ENCODE results near the gene HOXB1.

HOXB1 gene

DNA sequence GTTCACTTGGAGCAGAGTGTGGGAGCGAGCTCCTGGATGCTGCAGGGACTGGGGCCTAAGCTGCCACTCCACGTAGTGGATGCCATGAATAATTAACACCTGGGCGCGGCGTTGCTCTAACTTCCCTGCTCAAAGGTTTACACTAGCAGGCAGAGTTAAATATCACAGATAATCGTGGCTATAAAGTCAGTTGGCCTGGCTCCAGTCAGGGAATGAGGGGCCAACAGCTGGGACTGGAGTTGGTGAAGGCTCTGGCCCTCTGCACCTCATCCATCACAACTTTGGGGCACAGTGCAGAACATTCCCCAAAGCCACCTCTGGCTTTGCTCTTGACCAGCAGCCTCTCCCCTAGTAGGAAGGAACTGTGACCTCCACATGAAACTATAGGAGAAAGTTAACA, 36.4 kb upstream of the HOXB1 start:
- no peak for DNase-seq

DNA sequence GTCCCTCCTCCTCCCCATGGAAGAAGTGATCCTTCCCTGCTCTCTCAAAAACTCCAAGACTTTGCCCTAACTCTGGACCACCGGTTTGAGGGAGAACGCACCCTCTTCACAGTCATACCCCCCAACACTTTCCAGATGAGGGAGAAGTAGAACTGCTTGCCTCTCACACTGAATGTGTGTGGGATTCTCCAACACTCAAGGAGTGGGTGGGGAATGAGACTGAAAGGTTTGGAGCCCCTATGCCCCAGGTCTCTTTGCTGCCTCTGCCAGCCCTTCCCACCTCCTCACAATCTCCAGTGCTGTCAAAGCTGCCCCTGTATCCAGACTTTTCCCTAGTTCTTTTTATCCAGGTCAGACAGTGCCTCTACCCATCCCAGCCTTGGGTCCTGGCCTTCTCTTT, 35.9 kb upstream of the HOXB1 start:
- DNase-seq, result no peak

DNA sequence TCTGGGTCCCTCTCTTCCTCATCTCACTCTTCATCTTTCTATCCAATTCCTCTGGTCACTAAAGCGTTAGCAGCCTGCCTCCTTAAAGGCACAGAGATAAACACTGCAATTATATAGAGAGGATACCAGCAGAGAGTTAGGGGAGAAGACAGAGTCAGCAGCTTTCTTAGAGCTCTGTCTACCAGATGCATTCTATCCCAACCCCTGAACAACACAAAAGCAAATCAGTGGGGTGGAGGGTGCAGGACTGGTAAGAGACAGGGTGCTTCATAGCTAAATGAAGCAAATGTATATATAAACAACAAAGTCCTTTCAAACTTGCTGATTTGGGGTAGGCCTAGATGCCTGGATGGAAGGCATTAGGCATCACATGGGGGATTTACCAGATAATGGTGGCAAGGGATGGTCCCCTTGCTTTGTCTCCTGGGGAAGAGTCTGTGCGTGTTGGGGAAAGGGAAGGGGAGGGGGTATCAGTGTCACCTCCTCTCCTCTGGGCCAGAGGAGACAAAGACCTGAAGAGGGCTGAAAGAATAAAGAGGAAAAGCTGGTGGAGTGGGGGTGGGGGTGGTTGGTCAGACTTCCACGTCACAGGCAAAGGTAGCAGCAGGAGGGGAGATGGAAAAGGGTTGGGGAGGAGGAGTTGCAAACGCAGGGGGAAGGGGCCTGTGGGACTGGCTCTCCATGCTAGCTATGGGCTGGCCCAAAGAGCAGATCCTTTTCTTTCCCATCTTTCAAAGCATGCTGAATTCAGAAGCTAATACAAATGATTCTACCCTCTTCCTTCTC, 35.3 kb upstream of the HOXB1 start:
- DNase-seq, result no peak

DNA sequence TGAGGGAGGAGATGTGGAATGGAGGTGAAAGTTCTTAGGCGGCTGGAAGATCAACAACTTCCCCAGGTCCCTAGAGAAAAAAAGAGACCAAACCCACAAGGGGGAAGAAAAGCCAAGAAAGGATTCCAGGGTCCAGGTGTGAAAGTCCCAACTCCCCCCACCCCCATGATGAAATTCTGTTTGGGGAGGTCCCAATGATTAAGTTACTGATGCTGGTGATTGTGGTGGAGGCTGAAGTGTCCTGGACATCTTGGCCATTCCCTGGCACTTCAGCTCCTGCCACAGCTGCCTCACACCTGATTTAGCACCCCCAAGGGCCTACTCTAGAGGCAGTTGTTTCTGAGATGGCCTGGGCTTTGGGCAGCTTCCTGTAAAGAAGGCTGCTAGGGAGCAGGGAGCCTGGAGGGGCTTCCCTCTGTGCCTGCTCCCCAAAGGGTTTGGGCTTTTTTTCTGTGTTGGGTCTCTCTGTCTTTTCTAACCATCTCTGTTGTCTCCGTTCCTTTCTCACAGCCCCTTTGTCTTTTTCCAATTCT, 34.3 kb upstream of the HOXB1 start:
- DNase-seq, result no peak

DNA sequence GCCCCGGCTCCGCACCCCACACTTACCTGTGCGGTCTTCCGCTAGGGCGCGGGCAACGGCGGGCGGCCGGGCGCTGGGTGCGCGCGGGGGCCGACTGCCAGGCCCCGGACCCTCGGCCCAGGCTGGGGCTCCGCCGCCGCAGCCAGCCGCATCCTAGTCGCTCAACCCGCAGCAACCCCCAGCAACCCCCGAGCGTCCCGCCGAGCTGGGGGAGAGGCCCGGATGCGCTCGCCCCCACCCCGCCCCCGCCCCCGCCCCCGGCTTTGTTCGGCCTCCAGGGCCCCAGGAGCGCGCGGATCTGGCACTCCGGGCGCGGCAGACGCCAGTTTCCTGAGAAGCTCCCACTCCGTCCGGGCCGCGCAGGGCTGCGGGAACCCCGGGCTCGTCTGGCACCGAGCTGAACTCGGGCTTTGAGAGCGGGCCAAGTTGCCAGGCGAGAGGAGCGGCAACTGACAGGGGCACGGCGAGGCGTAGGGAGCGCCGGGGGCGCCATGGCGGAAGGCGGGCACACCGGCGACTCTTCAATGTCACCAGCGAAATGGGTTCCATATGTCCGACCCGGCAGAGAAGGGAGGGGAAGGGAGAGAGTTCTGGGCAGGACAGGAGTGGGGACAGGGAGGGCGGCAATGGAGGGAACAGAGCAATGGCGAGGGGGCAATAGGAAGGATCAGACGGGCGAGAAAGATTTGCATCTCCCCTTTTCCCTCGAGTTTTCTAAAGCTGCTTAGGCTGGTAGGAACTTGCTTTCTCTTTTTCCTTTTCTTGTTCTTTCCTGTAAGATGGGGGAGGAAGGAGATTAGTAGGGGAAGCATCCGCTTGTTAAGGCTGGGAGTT, 33.6 kb upstream of the HOXB1 start:
- no peak for DNase-seq

DNA sequence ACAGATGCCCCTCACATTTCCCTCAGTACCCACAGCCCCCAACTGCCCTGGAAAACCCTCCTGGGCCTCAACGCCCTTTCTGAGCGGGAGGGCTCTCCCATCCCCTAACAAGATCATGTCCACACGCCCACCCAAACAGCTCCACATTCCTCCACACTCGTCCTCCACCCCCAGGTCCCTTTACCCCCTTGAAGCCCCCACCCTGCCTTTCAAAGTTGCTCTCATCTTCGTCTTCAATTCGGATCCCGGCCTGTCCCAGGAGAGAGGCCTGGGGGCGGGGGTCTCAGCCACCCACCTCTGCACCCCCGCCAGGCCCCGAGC, 33.0 kb upstream of the HOXB1 start:
- DNase-seq, result no peak

DNA sequence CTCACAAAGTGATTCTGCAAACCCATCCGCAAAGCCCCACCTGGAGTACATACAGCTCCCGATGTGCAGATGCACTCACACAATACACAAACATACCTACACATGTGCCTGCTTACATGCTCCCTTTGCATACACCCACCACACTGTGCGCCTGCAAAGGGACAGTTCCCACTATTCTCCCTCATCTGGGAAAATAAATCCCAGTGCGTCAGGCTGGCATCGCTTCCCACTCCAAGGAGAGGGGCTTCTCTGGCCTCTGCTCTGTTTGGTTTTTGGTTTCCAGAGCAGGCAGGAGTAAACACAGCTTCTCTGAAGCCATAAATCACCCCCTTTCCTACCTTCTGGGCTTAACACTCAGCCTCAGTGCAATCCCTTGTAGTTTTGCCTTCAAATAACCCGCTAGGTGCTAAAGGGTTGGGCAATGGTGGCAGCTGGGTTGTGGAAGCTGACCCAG, 32.6 kb upstream of the HOXB1 start:
- no peak for DNase-seq

DNA sequence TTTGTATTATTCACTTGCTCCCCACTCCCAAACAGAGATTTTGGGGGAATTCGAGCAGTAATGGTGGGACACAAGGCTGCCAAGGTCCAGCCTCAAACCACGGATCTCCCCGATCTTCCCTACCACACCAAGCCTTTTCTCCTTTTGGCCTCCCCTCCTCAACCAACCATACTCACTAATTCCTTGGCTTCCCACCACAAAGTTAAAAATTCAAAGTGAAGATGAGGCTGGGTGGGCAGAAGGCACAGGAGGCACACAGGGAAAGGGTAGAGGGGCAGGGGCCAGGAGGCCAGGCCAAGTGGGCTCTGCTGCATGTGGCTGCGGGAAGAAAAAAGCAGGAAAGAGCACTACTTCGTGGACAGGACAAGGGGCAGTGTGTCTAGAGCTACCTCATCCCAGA, 32.1 kb upstream of the HOXB1 start:
- no peak for DNase-seq

DNA sequence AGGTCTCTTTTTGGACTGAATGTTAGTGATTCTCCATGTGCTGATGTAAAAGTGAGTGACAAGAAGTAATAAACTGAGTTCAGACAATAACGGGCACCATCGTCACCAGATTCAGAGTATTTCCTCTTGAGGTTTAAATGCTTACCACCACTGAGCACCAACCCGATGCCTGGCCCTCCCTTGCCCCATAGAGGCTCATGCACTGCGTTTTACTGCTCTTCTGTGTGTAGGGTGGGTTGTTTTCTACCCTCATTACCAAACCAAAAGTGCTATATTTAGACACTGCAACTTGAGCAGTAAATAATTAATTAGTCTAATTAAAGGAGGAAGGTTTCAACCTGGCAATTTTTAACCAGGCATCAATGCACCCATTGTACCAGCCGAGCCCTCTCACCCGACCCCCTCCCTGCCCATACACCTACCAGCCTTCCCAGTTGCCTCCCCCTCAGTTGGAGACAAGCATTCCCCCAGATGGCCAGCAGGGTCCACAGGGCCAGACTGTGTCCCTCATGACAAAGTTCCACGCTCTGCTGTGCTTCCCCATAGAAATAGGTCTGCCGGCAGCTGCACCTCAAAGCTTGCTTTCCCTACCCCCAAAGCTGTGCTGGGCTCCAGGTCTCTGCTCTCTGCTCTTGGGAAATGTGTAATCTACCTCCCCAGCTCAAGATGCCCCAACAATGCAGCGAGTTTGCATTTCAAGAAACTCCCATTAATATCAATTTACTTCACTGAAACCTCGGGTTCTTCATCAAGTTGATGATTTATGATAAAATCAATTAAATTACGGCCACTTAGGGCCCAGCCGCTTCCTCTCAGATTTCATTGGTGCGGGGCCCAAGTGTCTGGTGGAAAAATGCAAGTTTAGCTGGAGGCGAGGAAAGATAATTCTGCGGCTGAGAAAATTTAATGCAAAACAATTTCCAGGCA, 31.3 kb upstream of the HOXB1 start:
- DNase-seq, result no peak

DNA sequence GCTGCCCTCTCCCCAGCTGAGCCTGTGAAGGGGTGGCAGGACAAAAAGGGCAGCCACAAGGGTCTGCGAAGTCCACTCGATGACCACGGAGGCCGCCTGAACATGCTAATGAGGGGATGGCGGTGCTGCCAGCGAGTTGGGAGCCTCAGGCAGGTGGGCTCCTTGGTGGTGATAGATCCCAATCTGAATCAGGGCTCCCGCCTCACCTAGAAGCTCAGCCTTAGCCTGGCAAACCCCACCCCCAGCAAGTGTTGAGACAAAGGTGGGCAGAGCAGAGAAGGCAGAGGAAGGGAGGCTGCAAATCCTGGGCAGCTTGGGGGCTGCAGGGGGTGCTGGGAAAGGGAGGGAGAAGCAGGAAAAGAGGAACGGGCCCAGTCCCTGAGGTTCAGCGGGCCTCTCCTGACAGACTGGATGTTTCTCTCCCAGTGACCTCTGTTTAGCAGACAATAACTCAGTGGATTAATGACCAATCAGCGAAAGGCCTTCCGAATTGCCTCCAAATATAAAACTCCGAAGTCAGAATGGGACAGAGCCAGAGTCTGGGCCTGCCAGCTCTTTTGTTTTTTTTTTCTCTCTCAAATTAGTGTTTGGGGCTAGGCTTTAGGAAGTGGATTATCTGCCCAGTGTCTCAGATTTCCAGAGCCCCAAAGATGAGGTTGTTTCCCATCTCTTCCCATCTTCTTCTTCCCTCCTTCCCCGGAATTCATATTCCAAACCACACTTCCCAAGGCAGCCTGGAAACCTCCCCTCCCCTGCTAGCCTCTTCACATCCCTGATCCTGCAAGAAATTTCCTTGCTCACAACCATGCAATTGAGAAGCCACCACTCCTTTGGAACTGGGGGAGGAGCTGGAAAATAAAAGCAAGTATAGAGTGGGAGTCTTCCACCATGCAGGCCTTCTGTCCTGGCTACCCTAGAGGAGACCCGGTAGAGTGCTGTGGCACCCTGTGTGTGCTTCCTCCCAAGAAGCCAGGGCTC, 29.3 kb upstream of the HOXB1 start:
- DNase-seq, result no peak

DNA sequence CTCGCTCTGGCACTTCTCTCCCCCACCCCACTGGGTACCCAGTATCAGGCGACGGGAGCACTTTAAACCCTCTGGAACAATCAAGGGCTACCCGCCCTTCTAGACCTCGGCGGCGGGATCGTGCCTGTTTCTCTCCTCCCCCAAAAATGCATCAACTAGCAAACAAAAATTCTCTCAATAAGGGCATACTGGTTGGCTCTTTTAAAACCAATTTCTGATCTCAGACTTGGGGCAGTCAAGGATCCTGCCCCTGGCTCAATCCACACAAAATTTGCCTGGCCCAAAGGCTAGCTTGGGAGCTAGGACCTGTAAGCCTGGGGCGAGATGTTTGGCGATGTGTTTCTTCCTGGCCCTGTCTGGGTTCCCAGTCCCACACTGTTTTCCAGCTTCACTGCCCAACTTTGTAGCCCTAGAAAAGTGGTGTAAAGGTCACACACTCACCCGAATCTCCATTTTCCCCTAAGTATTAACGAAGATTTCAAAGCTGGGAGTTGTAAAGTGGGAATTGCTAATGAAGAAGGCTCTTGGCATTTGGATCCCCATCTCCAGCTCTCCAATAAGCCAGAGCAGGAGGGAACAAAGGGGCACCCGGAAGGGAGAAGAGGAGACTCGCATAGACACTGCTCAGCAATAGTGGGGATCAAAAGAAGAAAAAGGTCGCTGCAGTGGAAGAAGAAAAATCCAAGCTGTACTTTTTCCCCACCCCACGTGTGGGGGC, 28.5 kb upstream of the HOXB1 start:
- DNase-seq, result no peak

DNA sequence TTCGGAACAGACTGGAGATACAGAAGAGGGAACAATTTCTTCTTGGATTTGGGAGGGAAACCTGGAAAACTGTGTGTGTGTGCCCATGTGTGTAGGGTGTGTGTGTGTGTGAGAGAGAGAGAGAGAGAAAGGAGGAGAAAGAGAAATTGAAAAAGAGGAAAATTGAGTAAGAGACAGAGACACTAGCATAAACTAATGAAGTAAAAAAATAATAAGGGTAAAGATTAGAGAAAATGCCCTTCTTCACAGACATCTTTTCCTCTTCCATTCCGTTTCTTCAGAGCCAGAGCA, 28.0 kb upstream of the HOXB1 start:
- no peak for DNase-seq

DNA sequence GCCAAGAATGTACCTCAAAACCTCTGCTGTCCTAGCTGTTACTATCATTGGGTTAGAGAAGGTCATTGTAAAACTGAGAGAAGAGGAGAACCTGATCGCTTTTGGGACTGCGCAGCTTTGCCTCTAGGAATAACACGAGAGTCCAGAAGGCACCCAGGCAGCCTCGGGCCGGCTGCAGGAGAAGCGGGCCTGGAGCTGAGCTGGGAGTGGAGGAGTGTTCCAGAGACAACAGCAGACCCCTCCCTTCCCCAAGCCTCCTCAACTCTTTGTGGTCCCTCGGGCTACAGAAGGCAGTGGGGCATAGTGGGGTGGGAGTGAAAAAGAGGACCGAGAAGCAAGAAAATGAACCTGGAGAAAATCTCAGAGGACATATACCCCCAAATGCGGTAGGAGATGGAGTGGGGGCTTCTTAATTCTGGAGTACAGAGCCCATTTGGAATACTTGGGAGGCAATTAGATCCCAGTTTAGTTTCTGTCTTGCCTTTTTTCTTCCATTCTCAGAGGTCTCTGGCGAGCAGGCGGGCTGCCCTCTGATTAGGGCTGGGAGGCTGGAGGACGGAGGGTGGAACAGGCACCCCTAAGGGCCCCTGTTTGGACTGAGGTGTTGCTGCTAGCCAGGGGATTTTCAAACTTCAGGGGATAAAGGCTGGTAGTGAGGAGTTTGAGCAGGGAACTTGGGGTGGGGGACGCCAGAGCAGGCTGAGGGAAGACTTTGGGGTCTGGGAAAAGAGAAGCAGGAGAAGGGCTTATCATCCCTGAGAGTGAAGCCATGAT, 27.4 kb upstream of the HOXB1 start:
- DNase-seq, result no peak

DNA sequence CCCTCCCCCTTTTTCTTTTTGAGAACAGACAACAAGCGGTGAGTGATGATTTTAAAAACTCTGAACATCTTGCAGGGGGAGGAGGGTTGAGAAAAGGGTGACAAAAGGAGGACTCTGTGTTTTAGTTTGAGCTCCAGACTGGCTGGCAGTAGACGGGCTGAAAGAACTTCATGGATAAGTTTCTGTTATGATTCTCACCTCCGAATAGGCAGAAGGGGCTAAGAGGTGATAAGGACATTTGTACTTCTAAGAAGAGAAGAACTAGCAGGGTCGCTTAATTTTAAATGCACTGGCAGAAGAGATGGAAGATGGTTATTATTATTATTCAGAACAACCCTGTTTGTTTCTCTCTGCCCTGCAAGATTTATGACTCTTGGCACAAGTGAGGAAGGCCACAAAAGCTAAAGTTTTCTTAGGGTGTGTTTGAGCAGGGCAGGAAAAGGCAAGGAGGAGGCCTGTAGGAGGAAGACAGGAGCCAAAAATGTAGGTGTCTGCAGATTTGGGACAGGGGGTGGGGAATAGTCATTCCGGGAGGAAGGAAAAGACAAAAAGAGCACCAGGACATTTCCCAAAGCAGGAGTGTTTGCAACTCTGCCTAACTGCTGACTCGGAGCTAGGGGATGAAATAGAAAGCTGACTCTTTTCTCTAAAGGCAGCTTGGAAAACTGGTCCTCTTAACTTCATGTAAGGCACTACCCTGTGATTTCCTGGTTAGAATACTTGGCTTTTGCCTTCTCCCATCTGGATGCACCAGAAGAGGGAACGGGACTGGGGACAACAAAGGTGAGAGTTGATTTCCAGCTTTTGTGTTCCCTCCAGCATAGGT, 26.0 kb upstream of the HOXB1 start:
- no peak for DNase-seq

DNA sequence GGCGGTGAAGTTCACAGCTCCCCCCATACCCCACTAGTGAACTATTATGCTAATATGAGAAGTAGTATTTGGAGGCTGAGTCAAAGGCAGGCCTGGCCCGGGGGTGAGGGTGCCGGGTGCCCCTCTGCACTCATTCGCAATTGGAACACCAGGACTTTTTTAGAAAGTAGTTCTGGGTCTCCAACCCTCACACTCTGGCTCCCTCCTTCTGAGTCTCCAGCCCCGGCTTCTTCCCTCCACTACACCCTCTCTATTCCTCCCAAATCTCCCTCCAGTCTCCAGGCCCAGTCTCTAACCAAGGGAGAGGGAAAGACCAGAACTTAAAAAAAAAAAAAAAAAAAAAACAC, 25.4 kb upstream of the HOXB1 start:
- DNase-seq, result no peak

DNA sequence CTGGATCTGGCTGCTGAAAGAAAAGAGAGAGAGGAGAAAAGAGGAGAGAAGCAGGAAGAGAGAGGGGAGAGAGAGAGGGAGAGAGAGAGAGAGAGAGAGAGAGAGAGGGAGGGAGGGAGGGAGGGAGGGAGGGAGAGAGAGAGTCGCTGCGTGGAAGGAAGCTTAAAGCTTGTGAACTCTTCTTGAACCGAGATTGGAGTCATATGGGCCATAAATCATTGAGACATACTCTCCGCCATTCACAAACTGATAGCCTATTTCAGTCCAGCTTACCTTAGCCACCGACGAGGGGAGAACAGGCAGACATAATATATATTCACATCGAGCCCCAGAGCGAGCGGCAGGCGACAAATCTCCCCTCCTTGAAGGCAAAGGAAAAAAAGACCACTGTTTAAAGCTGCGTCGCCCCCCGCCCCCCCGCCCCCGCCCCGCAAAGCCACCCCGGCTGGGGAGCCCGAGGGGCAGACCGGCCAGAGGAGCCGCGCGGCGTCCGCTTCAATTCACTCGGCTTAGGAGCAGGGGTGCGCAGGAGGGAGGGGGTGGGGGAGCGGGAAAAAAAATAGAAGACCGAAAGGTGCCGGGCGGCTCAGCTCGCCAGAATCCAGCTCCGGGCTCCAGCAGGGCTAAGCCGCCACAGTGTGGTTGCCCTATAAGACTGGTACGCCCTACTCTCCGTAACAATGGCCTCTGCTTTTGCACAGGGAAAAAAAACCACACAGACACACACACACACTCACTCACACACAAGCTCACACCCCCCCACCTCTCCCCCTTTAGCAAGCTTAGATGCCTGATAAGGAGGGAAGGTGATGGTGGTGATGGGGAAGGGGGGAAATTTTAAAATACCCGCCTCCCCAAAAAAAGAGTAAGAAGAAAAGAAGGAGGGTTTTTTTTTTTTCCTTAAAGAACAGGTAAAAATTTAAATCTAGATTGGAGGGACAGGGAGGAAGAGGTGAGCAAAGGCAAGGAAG, 24.7 kb upstream of the HOXB1 start:
- DNase-seq, result peak; percentile 92

DNA sequence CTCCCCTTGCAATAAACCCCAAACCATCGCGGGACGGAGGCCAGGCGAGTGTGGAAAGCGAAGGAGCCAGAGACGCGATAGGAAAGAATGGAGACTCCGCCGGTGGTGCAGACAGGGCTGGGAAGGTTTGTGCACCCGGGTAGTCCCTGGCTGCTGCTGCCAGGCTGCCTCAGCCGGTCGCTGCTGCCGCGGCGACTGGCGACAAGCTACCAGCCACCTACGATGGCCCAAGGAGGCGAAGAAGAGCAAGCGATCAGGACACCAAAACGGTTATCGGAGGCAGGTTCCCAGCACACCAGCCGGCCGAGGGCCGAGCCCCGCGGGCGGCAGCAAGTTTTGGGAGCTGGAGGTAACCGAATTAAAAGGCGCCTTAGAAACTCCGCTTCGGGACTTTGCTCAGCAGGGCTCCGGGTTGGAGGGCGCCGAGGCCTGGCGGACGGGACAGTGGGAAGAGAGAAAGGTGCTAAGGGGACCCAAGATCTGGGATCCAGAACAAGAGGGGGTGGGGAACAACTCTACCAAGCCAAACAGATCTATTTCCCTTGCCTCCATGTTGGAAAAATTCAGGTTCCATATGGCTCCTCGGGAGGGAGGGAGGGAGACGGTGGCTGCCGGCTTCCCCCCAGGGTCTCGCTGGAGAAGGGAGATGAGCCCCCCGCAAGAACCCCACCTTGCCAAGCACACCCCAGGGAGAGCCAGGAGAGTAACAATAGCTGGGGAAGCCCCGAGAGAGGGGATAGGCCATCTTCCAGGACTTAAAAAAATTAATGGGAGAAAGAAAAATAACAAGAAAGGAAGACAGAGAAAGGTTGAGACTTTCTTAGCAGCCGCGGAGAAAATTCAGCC, 23.8 kb upstream of the HOXB1 start:
- no peak for DNase-seq

DNA sequence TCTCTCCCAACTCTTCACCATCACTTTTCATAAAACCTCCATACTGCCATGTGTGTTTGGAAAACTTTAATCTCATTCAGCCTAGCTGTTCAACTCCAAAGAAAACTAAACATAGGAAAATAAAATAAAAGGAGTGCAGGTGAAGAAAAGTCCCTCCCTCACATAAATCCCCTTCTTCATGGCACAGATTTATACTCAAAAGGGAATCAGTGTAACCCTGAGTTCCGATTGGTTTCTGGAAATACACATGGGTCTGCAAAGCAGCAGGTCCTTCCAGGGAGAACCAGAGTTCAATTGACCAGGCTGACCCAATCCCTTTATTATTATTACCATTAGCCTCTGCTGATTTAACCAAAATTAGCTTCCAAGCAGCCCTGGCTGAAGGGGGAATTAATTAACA, 23.0 kb upstream of the HOXB1 start:
- no peak for DNase-seq

Data from NCI-H1092 (cell line).